ENCODE data around the gene WDR74. TPM values are rescaled to one million over a fixed set of nuclear protein-coding genes. Genes with fewer than 3 reads are reported as not detected.
A peak's percentile ranks its signal among the peaks of the same experiment; 100 is the strongest.

WDR74 gene
- total and polyA plus RNA-seq, 8 donors = 27.7 to 67.9 (median 46.6) TPM

DNA sequence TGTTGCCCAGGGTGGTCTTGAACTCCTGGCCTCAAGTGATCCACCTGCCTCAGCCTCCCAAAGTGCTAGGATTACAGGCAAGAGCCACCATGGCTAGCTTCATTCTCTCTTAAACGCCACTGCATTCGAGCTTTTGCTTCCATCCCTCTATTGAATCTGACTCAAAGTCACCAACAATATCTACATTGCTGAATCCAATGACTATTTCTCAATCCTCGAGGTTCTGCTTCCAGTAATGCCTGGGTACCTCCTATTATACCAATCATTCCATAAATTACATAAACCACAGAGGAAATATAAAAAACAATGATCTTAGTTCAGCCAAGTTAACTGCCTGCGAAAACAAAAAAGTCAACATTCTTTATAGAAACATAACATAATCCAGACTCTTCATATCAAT, 22.3 kb downstream of the WDR74 start:
- Histone ChIP-seq H3K4me1 (no peaks in the 10 kb centered on the region), H3K27me3 (no peaks in the 10 kb centered on the region), H3K27ac (peak overlapping the region in 2 of 5 donors; percentile 39 to 53), H3K4me3 (no peak overlapping the region), H3K36me3 (peaks cover 32 to 93% (median 88%) of the 10 kb centered on the region in 4 donors), H3K9me3 (no peaks in the 10 kb centered on the region)
- no peak for DNase-seq
- 84 to 94% (median 91%) methylated on average over 4 of the region's 4 CpGs for WGBS, 5 donors
- TF ChIP-seq EP300 (IDR thresholded peaks at IDR 0.05) (no peak), POLR2A (IDR thresholded peaks at IDR 0.05) (no peak), POLR2AphosphoS5 (IDR thresholded peaks at IDR 0.05) (no peak)
- TF ChIP-seq, protein P1, sequence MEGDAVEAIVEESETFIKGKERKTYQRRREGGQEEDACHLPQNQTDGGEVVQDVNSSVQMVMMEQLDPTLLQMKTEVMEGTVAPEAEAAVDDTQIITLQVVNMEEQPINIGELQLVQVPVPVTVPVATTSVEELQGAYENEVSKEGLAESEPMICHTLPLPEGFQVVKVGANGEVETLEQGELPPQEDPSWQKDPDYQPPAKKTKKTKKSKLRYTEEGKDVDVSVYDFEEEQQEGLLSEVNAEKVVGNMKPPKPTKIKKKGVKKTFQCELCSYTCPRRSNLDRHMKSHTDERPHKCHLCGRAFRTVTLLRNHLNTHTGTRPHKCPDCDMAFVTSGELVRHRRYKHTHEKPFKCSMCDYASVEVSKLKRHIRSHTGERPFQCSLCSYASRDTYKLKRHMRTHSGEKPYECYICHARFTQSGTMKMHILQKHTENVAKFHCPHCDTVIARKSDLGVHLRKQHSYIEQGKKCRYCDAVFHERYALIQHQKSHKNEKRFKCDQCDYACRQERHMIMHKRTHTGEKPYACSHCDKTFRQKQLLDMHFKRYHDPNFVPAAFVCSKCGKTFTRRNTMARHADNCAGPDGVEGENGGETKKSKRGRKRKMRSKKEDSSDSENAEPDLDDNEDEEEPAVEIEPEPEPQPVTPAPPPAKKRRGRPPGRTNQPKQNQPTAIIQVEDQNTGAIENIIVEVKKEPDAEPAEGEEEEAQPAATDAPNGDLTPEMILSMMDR (IDR thresholded peaks at IDR 0.05) = no peak
- intact Hi-C loops (cut with DNase I; ENCODE audit: low total_unique reads) = no loop called here

DNA sequence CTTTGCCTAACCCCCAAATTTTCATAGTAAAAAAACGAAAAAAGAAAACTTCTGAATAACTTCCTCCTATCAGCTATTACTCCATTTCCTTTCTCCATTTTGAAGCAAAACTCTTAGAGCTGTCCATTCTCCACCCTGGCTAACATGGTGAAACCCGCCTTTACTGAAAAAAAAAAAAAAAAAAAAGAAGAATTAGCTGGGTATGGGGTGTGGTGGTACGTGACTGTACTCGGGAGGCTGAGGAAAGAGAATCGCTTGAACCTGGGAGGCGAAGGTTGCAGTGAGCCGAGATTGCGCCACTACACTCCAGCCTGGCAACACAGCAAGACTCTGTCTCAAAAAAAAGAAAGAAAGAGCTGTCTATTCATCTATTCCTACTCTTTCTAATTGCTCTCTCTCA, 22.8 kb downstream of the WDR74 start:
- no peak for DNase-seq
- H3K36me3 ChIP-seq = peaks cover 26 to 87% (median 83%) of the 10 kb centered on the region in 4 donors
- intact Hi-C loops (cut with DNase I; ENCODE audit: low total_unique reads) = no loop called here
- TF ChIP-seq EP300 (IDR thresholded peaks at IDR 0.05) (no peak), POLR2A (IDR thresholded peaks at IDR 0.05) (no peak), POLR2AphosphoS5 (IDR thresholded peaks at IDR 0.05) (no peak)
- TF ChIP-seq, protein P1 (IDR thresholded peaks at IDR 0.05) = no peak
- WGBS, 5 donors = 75 to 91% (median 87%) methylated on average over 8 of the region's 8 CpGs
- H3K27ac ChIP-seq = peak overlapping the region in 2 of 5 donors; percentile 39 to 53
- no peaks in the 10 kb centered on the region for H3K27me3 ChIP-seq
- H3K4me3 ChIP-seq = no peak overlapping the region
- H3K9me3 ChIP-seq = no peaks in the 10 kb centered on the region
- H3K4me1 ChIP-seq = no peaks in the 10 kb centered on the region

DNA sequence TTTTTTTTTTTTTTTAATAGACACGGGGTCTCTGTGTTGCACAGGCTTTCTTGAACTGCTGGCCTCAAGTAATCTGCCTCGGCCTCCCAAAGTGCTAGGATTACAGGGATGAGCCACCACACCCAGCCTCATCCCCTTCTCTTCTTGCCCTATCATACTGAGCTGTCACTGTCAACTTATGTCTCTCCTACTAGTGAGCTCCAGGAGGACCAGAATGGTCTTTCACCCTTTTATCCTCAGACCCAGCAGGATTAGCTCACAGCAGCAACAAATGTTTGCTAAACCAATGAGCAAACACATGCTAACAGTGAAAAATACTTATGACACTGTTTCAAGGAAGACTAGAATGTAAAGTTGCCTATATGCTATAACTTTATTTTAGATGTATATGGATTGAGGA, 27.7 kb downstream of the WDR74 start:
- TF ChIP-seq, protein P1 (IDR thresholded peaks at IDR 0.05) = no peak
- TF ChIP-seq EP300 (IDR thresholded peaks at IDR 0.05) = no peak
- TF ChIP-seq POLR2AphosphoS5 (IDR thresholded peaks at IDR 0.05) = no peak
- no peak for TF ChIP-seq POLR2A (IDR thresholded peaks at IDR 0.05)
- H3K27me3 ChIP-seq = no peaks in the 10 kb centered on the region
- no peak overlapping the region for H3K4me3 ChIP-seq
- WGBS, 5 donors = 61 to 76% (median 70%) methylated on average over 2 of the region's 2 CpGs
- no peak overlapping the region for H3K27ac ChIP-seq
- peaks cover 4 to 47% (median 43%) of the 10 kb centered on the region in 4 donors for H3K36me3 ChIP-seq
- no peak for DNase-seq
- H3K9me3 ChIP-seq = no peaks in the 10 kb centered on the region
- intact Hi-C loops (cut with DNase I; ENCODE audit: low total_unique reads) = no loop called here
- peaks cover 0 to 8% (median 4%) of the 10 kb centered on the region in 4 donors for H3K4me1 ChIP-seq

DNA sequence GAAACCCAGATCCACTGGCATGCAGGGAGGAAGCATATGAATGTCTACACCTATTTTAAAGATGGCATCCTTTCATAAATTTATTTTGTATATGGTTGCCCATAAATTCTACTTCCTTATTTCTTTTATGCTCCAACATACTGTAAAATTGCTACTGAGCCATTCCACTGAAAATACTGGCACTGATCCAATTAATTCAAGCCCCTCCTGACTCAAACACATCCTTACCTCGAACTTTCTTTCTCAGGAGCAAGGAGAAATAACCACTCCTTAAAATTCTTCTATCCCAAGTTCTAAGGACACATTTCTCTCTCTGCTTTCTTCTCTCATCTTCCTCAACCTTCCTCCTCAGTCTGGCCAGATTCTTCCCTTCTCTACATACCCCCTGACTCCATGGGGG, 28.6 kb downstream of the WDR74 start:
- Histone ChIP-seq H3K36me3 (peaks cover 4 to 38% (median 34%) of the 10 kb centered on the region in 4 donors), H3K4me3 (no peak overlapping the region), H3K27me3 (no peaks in the 10 kb centered on the region), H3K27ac (no peak overlapping the region), H3K9me3 (no peaks in the 10 kb centered on the region), H3K4me1 (peaks cover 7 to 17% (median 12%) of the 10 kb centered on the region in 4 donors)
- intact Hi-C loops (cut with DNase I; ENCODE audit: low total_unique reads) = no loop called here
- 15 to 34% (median 32%) methylated on average over 1 of the region's 1 CpG for WGBS, 5 donors
- TF ChIP-seq, protein P1 (IDR thresholded peaks at IDR 0.05) = no peak
- no peak for DNase-seq

All from stomach (tissue), 9 donors.